Astrocyte (in vitro differentiated cells and primary cell): ENCODE results near the gene FAM219B. TPM values are rescaled to one million over a fixed set of nuclear protein-coding genes. Genes with fewer than 3 reads are reported as not detected.

Experiments used
- total RNA-seq: library from RNA; stranded (reverse); gene quantifications from 2 replicates; pipeline ENCODE4 v1.2.1, GENCODE V29; 2021

FAM219B gene
- total RNA-seq, 1 donor from 2014 or later, result 97.1 TPM

Other genes starting within 250 kb of the FAM219B start
- 44.1 and 47.6 TPM in 2 replicates for gene EDC3, start 210.8 kb downstream of the FAM219B start, total RNA-seq
- 0.58 and 0.91 TPM in 2 replicates for gene CYP1A1, start 181.3 kb downstream of the FAM219B start, total RNA-seq
- gene CYP1A2, start 158.0 kb downstream of the FAM219B start, total RNA-seq, result not detected in 2 replicates
- 45.4 and 49.8 TPM in 2 replicates for gene CSK, start 124.8 kb downstream of the FAM219B start, total RNA-seq
- gene LMAN1L, start 94.0 kb downstream of the FAM219B start, total RNA-seq, result 0.32 TPM in 1 of 2 replicates, not detected in the other
- not detected in 2 replicates for gene CPLX3, start 80.2 kb downstream of the FAM219B start, total RNA-seq
- gene ULK3, start 63.7 kb downstream of the FAM219B start, total RNA-seq, result 14.2 and 15.6 TPM in 2 replicates
- 56.4 and 58.7 TPM in 2 replicates for gene SCAMP2, start 33.5 kb downstream of the FAM219B start, total RNA-seq
- gene MPI, start 16.8 kb downstream of the FAM219B start, total RNA-seq, result 25.9 and 29.2 TPM in 2 replicates
- gene COX5A, start 31.2 kb upstream of the FAM219B start, total RNA-seq, result 192 and 207 TPM in 2 replicates
- 4.1 and 4.7 TPM in 2 replicates for gene RPP25, start 49.9 kb upstream of the FAM219B start, total RNA-seq
- gene SCAMP5, start 88.7 kb upstream of the FAM219B start, total RNA-seq, result 18.7 and 23.1 TPM in 2 replicates
- gene PPCDC, start 116.7 kb upstream of the FAM219B start, total RNA-seq, result 7.3 and 7.5 TPM in 2 replicates